ENCODE measurements around the gene HSPA14. TPM values are rescaled to one million over a fixed set of nuclear protein-coding genes. Genes with fewer than 3 reads are reported as not detected.

The HSPA14 gene, protein sequence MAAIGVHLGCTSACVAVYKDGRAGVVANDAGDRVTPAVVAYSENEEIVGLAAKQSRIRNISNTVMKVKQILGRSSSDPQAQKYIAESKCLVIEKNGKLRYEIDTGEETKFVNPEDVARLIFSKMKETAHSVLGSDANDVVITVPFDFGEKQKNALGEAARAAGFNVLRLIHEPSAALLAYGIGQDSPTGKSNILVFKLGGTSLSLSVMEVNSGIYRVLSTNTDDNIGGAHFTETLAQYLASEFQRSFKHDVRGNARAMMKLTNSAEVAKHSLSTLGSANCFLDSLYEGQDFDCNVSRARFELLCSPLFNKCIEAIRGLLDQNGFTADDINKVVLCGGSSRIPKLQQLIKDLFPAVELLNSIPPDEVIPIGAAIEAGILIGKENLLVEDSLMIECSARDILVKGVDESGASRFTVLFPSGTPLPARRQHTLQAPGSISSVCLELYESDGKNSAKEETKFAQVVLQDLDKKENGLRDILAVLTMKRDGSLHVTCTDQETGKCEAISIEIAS
- 7.1 and 13.1 TPM in 2 replicates for total RNA-seq

DNA sequence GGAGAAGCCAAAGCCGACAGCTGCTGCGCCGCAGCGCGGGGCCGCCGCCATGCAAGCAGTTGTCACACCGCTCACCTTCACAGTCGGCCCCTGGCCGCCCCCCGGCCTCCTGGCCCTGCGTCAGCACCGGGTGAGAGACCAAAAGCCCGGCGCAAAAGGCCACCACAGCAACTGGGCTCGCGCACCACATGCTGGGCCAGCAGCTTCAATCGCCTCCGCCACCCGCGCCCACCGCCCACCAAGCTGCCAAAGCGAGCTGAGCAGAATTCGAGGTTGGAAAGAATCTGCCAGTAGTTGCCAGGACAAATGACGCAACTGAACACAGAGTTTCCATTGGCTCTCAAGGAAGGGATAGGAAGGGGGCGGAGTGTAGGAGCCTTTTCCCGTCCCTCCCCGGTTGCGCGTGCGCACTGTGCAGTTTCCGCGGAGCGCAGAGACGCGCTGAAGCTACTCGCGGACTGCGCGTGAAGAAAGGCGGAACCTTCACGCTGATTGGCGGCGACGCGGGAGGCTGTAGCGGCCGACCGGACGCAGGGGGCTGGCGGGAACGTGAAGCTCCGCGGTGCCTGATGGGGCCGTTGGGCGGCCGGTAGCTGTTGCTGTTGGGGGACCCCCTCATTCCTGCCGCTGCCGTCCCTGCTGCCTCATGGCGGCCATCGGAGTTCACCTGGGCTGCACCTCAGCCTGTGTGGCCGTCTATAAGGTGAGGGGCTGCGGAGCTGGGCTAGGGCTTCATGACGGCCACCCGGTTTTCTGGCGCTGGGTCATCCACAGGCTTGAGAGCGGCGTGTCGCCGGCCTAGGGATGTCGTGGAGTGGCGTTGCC is at the start of gene HSPA14, which contains the start of the genes CDNF and MSANTD7:
TSS of gene HSPA14 (plus strand) at position 550 of the 825 bp plus-strand sequence. CDS start at position 647, 97 bp downstream.
TSS of gene CDNF (minus strand) at position 281 of the 825 bp plus-strand sequence. CDS start at position 190, 91 bp downstream.
TSS of gene MSANTD7 (plus strand) at position 550 of the 825 bp plus-strand sequence. CDS start 3,979 bp downstream, outside the sequence.

DNA sequence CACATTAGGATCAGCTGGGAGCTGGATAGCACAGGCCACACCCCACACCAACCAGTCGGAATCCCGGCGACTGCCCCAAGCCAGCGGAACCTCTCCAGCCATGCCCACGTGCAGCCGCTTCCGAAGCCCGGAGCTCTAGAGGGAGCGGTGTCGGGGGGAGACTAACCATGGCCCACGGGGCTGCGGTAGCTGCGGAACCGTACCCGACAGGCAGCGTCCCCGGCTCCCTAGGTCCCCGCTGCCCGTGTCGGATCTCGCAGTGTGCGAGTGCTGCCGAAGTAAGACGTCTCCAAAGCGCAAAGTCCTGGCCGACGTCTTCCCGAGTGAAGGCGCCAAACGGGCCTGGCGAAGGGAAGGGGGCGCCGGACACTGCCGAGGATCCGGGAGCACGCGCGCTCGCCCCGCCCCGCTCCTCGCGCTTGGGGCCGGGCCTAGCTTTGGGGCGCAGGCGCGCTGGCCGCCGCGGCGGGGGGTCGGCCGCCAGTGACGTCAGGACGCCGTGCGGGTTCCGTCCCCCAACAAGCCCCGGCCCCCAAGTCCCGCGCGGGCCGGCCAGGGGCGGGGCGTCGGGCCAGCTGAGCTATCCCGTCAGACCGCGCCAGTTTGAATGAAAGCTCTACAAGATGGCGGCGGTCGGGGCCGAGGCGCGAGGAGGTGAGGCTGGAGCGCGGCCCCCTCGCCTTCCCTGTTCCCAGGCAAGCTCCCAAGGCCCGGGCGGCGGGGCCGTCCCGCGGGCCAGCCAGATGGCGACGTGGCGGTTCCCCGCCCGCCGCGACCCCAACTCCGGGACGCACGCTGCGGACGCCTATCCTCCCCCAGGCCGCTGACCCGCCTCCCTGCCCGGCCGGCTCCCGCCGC is 40.4 kb downstream of the HSPA14 start, which contains the start of gene SUV39H2:
TSS of gene SUV39H2 (plus strand) at position 601 of the 858 bp plus-strand sequence. CDS start at position 624, 23 bp downstream.

Other genes starting within 250 kb of the HSPA14 start
- gene FAM107B, start 63.4 kb upstream of the HSPA14 start, total RNA-seq, result 18.4 and 24.1 TPM in 2 replicates
- 1.5 and 3.0 TPM in 2 replicates for gene CDNF, start 269 bp upstream of the HSPA14 start, total RNA-seq
- 11.8 and 12.0 TPM in 2 replicates for gene MSANTD7, start within 50 bp of the HSPA14 start, total RNA-seq
- 4.7 and 5.8 TPM in 2 replicates for gene SUV39H2, start 40.6 kb downstream of the HSPA14 start, total RNA-seq
- gene DCLRE1C, start 115.8 kb downstream of the HSPA14 start, total RNA-seq, result 4.7 and 11.8 TPM in 2 replicates
- gene MEIG1, start 121.1 kb downstream of the HSPA14 start, total RNA-seq, result 0.52 TPM in 1 of 2 replicates, not detected in the other
- gene OLAH, start 205.6 kb downstream of the HSPA14 start, total RNA-seq, result not detected in 2 replicates